Measurements from ENCODE around the gene SLC39A10.

Gene SLC39A10

GRCh38 chr2:195667974-195668373 is 10.9 kb downstream of the SLC39A10 start:
- Histone ChIP-seq H3K27me3 (replicated peaks; ENCODE audit: control insufficient read depth, insufficient read depth, low read length) (no peaks in the 10 kb centered on the region), H3K36me3 (ENCODE audit: control insufficient read depth, insufficient read depth, low read length) (no peaks in the 10 kb centered on the region), H3K4me3 (replicated peaks; ENCODE audit: low read depth, low read length) (no peak overlapping the region)
- no peak for DNase-seq (ENCODE audit: extremely low read depth, insufficient read length)
- TF ChIP-seq CTCF (IDR thresholded peaks at IDR 0.05; ENCODE audit: insufficient read depth, low read length, poor library complexity, severe bottlenecking), result no peak

GRCh38 chr2:195670191-195670590 is 13.2 kb downstream of the SLC39A10 start:
- Histone ChIP-seq H3K36me3 (ENCODE audit: control insufficient read depth, insufficient read depth, low read length) (no peaks in the 10 kb centered on the region), H3K4me3 (replicated peaks; ENCODE audit: low read depth, low read length) (no peak overlapping the region), H3K27me3 (replicated peaks; ENCODE audit: control insufficient read depth, insufficient read depth, low read length) (no peaks in the 10 kb centered on the region)
- TF ChIP-seq CTCF (IDR thresholded peaks at IDR 0.05; ENCODE audit: insufficient read depth, low read length, poor library complexity, severe bottlenecking), result no peak
- DNase-seq (ENCODE audit: extremely low read depth, insufficient read length), result no peak

GRCh38 chr2:195671563-195671962 is 14.5 kb downstream of the SLC39A10 start:
- H3K27me3 ChIP-seq (replicated peaks; ENCODE audit: control insufficient read depth, insufficient read depth, low read length), result no peaks in the 10 kb centered on the region
- no peak for DNase-seq (ENCODE audit: extremely low read depth, insufficient read length)
- TF ChIP-seq CTCF (IDR thresholded peaks at IDR 0.05; ENCODE audit: insufficient read depth, low read length, poor library complexity, severe bottlenecking), result no peak
- no peaks in the 10 kb centered on the region for H3K36me3 ChIP-seq (ENCODE audit: control insufficient read depth, insufficient read depth, low read length)
- H3K4me3 ChIP-seq (replicated peaks; ENCODE audit: low read depth, low read length), result no peak overlapping the region

GRCh38 chr2:195672674-195673073 is 15.6 kb downstream of the SLC39A10 start:
- no peak for TF ChIP-seq CTCF (IDR thresholded peaks at IDR 0.05; ENCODE audit: insufficient read depth, low read length, poor library complexity, severe bottlenecking)
- DNase-seq (ENCODE audit: extremely low read depth, insufficient read length), result no peak
- no peak overlapping the region for H3K4me3 ChIP-seq (replicated peaks; ENCODE audit: low read depth, low read length)
- no peaks in the 10 kb centered on the region for H3K36me3 ChIP-seq (ENCODE audit: control insufficient read depth, insufficient read depth, low read length)
- no peaks in the 10 kb centered on the region for H3K27me3 ChIP-seq (replicated peaks; ENCODE audit: control insufficient read depth, insufficient read depth, low read length)

- Histone ChIP-seq H3K4me3 (replicated peaks; ENCODE audit: low read depth, low read length) (no peak overlapping the region), H3K36me3 (ENCODE audit: control insufficient read depth, insufficient read depth, low read length) (no peaks in the 10 kb centered on the region), H3K27me3 (replicated peaks; ENCODE audit: control insufficient read depth, insufficient read depth, low read length) (no peaks in the 10 kb centered on the region)
- no peak for TF ChIP-seq CTCF (IDR thresholded peaks at IDR 0.05; ENCODE audit: insufficient read depth, low read length, poor library complexity, severe bottlenecking)
- no peak for DNase-seq (ENCODE audit: extremely low read depth, insufficient read length)
Observed at GRCh38 chr2:195674491-195675221, 17.6 kb downstream of the SLC39A10 start.

Data from GM06990 (cell line).